NT2/D1 (cell line): ENCODE measurements around the gene BRPF1.

Source experiments
- SUZ12 ChIP-seq: IDR thresholded peaks from 2 replicates; pipeline ENCODE4 v1.6.1; 2011; ENCODE audit not compliant: insufficient read length, insufficient read depth; ENCODE audit errors: extremely low read depth
- ZNF274 ChIP-seq: IDR thresholded peaks from 2 replicates; pipeline ENCODE4 v1.6.1; 2011; ENCODE audit warnings: mild to moderate bottlenecking, low read depth, low read length

DNA sequence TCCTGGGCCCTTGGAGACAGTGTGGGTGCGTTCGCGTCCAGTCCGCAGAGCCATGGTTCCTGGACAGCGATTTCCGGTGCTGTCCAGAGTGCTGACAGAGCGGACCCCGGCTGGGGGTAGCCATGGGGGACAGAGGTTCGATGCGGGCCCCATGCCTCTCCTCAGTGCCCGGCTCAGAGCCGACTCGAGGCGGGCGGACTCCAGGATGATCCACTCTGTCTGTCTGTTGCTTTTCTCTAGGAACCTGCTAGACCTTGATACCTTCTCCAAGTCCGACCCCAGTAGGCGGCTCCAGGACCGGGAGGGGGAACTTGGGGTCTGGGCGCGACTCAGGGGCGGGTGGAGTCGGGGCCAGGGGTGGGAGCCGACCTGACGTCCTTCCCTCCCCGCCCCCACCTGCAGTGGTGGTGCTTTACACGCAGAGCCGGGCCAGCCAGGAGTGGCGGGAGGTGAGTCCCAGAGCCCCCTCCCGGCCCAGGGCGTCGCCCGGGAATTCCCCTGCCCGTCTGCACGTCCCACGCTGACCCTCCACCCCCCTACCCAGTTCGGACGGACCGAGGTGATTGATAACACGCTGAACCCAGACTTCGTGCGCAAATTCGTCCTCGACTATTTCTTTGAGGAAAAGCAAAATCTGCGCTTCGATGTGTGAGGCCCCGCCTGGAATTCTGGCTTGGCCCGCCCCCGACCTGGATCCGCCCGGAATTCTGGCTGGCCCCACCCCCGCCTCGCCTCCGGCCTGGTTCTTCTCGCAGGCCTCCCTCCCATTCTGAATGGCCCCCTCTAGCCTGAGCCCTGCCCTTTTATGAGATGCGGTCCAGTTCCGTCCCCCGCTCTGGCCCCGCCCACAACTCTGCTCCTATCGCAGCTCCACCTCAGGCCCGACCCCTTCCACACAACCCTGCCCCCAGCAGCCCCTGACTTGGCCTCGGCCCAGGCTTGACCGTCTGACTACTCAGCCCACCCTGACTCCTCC lies 26.9 kb upstream of the BRPF1 start:
- TF ChIP-seq SUZ12 (no peak), ZNF274 (no peak)
